Activated naive CD8-positive, alpha-beta T cell (primary cell): Measurements from ENCODE around the gene JAML.
A peak's percentile ranks its signal among the peaks of the same experiment; 100 is the strongest.

Experiments used
- H3K27ac Mint-ChIP-seq: one replicate; pipeline ENCODE4 v1.8.0; 2021; ENCODE audit warnings: mixed read lengths
- H3K27me3 Mint-ChIP-seq: one replicate; pipeline ENCODE4 v1.8.0; 2021; ENCODE audit warnings: mixed read lengths
- H3K36me3 Mint-ChIP-seq: one replicate; pipeline ENCODE4 v1.8.0; 2021; ENCODE audit warnings: mixed read lengths
- H3K4me1 Mint-ChIP-seq: one replicate; pipeline ENCODE4 v1.8.0; 2021; ENCODE audit warnings: low read depth, mixed read lengths
- H3K4me3 Mint-ChIP-seq: one replicate; pipeline ENCODE4 v1.8.0; 2021; ENCODE audit warnings: mild to moderate bottlenecking, mixed read lengths
- H3K9me3 Mint-ChIP-seq: one replicate; pipeline ENCODE4 v1.8.0; 2021; ENCODE audit warnings: low read depth, mixed read lengths

Gene JAML

DNA sequence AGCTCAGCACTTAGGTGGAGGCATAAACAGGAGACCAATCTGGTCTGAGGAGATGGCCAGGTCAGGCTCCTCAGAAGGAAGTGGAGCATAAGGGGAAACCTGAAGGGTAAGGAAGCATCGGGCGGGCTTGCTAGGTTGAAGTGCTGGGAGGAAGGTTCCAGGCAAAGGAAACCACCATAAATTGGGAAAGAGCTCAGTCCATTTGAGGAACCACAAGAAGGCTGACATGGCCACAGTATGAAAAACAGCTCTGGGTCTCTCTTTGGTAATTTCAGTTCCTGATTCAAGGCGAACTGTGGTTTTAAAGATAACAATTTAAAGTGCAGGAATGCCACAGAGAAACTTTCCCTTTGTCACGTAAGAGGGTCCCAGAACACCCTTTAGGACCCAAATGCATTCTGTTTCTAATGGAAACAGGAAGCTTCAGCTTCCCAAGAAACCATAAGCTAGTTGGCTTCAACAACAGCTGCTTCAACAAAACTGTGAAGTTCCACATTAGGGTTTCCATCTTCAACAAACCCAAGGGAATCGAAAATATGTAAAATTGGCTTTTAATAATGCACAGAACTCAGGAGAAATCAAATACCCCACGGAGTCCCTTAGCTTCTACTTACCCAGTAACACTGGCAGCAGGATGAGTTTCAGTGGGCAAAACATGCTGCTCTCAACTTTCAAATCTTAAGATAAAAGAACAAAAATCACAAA is 10.4 kb downstream of the JAML start:
- Mint-ChIP-seq H3K36me3 (peaks cover 53% of the 10 kb centered on the region), H3K9me3 (no peaks in the 10 kb centered on the region), H3K27me3 (no peaks in the 10 kb centered on the region), H3K27ac (no peak overlapping the region), H3K4me3 (peak overlapping the region; percentile 98), H3K4me1 (peaks cover 94% of the 10 kb centered on the region)

- Mint-ChIP-seq H3K36me3 (peaks cover 48% of the 10 kb centered on the region), H3K27ac (no peak overlapping the region), H3K9me3 (no peaks in the 10 kb centered on the region), H3K4me3 (peak overlapping the region; percentile 98), H3K4me1 (peaks cover 94% of the 10 kb centered on the region), H3K27me3 (no peaks in the 10 kb centered on the region)
Measured at GRCh38 chr11:118213781-118214180, 11.0 kb downstream of the JAML start.

- Mint-ChIP-seq H3K9me3 (no peaks in the 10 kb centered on the region), H3K27me3 (no peaks in the 10 kb centered on the region), H3K27ac (no peak overlapping the region), H3K36me3 (peaks cover 46% of the 10 kb centered on the region), H3K4me3 (peak overlapping the region; percentile 98), H3K4me1 (peaks cover 93% of the 10 kb centered on the region)
Measured at GRCh38 chr11:118213201-118213600, 11.6 kb downstream of the JAML start.

GRCh38 chr11:118212781-118213191 is 12.0 kb downstream of the JAML start:
- Mint-ChIP-seq H3K4me1 (peaks cover 93% of the 10 kb centered on the region), H3K36me3 (peaks cover 47% of the 10 kb centered on the region), H3K27me3 (no peaks in the 10 kb centered on the region), H3K9me3 (no peaks in the 10 kb centered on the region), H3K27ac (no peak overlapping the region), H3K4me3 (peak overlapping the region; percentile 98)

- Mint-ChIP-seq H3K4me3 (peak overlapping the region; percentile 98), H3K27ac (no peak overlapping the region), H3K36me3 (peaks cover 47% of the 10 kb centered on the region), H3K9me3 (no peaks in the 10 kb centered on the region), H3K27me3 (no peaks in the 10 kb centered on the region), H3K4me1 (peaks cover 92% of the 10 kb centered on the region)
Measured at GRCh38 chr11:118212131-118212725, 12.6 kb downstream of the JAML start.

DNA sequence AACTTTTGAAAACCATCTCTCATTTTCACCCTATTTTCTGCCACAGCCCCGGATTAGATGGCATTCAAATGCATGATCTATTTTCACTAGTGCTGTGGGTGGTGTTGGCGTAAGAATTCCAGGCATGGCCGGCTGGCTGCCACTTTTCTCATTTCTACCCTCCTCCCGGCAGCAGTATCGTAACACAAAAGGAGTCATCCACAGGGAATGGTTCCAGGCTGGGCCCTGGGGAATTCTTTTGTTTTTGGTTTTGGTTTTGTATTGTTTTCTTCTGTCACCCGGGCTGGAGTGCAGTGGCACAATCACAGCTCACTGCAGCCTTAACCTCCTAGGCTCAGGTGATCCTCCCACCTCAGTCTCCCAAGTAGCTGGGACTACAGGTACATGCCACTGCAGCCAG is 13.8 kb downstream of the JAML start:
- Mint-ChIP-seq H3K36me3 (peaks cover 55% of the 10 kb centered on the region), H3K4me3 (peak overlapping the region; percentile 8), H3K27me3 (no peaks in the 10 kb centered on the region), H3K9me3 (peaks cover 3% of the 10 kb centered on the region), H3K4me1 (peaks cover 80% of the 10 kb centered on the region), H3K27ac (no peak overlapping the region)

DNA sequence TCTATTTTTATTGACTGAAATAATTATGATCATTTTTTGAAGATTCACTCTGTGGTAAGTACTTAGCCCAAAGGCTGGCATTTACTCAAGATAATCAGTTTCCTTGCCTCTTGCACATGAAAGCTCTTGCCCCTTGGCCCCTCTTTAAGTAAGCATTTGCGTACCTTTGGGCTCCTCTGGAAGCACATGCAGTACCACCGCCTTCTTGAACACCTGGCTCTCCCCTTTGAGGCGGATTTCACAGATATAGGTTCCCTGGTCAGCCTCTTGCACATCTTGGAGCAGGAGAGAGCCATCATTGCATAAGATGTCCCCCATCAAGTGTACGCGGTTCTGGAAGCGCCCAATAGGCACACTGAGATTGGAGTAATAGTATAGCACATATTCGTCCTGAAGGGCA is 14.5 kb downstream of the JAML start:
- Mint-ChIP-seq H3K9me3 (peaks cover 3% of the 10 kb centered on the region), H3K36me3 (peaks cover 62% of the 10 kb centered on the region), H3K4me1 (peaks cover 73% of the 10 kb centered on the region), H3K27me3 (no peaks in the 10 kb centered on the region), H3K27ac (no peak overlapping the region), H3K4me3 (peak overlapping the region; percentile 49)

DNA sequence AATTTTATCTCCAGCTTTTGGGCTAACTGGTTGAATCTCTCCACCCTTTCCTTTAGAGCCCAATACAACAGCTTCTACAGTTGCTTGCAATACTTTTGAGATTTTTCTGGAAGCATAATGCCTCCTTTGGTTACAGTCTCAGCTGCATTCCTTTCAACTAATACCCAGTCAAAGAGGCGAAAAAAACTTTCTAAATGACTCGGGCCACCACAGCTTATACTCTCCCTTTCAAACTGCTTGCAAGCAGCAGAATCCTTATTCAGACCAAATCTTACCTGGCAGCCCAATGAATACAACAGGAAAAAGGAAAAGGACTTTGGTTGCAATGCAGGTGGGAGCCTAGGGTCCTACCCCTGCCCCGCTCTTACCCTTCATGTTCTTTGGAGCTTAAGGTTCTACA is 15.8 kb downstream of the JAML start:
- Mint-ChIP-seq H3K4me3 (peak overlapping the region; percentile 70), H3K36me3 (peaks cover 56% of the 10 kb centered on the region), H3K9me3 (peaks cover 3% of the 10 kb centered on the region), H3K27me3 (no peaks in the 10 kb centered on the region), H3K4me1 (peaks cover 60% of the 10 kb centered on the region), H3K27ac (no peak overlapping the region)

DNA sequence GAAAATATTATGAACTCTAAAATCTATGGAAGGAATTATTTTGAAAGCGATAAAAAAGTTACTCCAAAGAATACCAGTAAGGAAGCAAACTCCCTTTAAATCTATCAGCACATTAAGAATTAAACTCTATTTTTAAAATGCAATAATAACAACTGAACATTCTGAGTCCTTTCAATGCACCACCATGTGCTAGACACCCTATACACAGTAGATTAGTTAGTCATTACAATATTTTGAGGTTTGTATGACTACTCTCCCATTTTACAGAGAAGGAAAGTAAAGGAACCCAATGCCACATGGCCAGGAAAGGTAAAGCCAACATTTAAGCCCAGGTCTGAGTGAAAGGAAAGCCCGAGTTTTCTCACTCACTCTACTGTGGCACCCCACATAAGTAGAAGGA is 17.7 kb downstream of the JAML start:
- Mint-ChIP-seq H3K36me3 (peaks cover 36% of the 10 kb centered on the region), H3K4me1 (peaks cover 40% of the 10 kb centered on the region), H3K4me3 (peak overlapping the region; percentile 82), H3K27me3 (no peaks in the 10 kb centered on the region), H3K27ac (no peak overlapping the region), H3K9me3 (peaks cover 3% of the 10 kb centered on the region)

DNA sequence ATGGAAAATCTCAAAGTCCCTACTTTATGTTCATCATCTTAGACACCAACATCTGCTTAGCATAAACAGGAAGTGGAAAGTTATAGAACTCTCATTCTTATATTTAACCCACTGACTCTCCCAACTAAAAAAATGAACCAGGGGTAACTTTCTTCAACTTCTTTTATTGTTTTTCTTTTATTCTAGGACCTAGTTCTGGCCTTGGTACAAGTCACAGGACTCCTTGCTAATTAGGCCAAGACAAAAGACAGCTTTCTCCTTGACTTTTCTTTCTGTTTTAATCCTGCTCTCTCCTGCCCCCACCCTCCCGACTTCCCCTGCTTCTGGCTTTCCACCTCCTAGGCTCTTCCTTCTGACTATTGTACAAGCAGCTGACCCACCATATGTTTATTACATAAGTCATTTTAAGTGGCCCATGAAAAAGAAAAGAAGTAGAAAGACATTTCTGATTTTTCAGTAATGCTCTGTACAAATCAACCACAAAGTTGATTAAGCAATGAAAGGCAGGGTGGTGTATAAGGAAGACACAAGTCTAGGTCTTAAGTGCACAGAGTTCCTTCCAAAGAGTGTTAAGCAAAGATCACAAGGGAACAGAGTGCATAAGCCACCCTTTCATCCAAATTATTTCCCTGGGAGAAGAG is 18.3 kb downstream of the JAML start:
- peaks cover 35% of the 10 kb centered on the region for H3K4me1 Mint-ChIP-seq
- peaks cover 31% of the 10 kb centered on the region for H3K36me3 Mint-ChIP-seq
- H3K27ac Mint-ChIP-seq, result no peak overlapping the region
- H3K27me3 Mint-ChIP-seq, result no peaks in the 10 kb centered on the region
- peaks cover 3% of the 10 kb centered on the region for H3K9me3 Mint-ChIP-seq
- H3K4me3 Mint-ChIP-seq, result peak overlapping the region; percentile 82

DNA sequence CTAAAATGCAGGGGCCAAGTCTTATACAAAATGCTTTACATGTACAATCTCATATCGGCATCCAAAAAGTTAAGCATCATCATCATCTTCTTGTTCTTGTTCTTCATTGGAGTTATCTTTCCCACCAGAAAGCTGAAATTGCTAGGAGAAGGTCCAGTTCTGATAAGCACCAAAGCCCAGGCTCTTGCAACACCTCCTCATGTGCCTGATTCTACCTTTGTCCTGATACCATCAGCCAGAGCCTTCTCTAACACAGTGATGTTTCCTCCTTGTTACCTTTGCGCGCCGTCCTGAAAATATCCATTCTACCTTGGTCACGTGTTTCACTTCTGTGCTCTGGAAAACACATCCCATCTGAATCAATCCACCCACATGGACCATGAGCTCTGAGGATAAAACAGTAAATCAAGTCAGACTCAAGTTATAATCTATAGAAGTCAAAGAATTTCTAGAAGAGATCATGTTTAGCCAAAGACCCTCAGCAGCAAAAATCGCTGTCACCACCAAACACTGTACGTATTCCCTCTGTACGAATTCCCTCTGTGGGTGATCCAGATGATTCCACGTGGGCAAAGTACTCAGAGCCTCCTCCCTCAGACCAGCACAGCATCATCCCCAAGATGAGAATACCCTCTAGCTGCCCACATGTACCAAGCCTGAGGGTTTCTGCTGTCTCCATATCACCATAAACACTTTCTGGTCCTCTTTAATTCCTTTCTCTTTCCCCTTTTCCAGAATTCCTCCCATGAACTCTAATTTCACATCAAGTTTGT is 19.0 kb downstream of the JAML start:
- Mint-ChIP-seq H3K27ac (no peak overlapping the region), H3K36me3 (peaks cover 28% of the 10 kb centered on the region), H3K4me1 (peaks cover 29% of the 10 kb centered on the region), H3K9me3 (peaks cover 3% of the 10 kb centered on the region), H3K27me3 (no peaks in the 10 kb centered on the region), H3K4me3 (peak overlapping the region; percentile 82)

DNA sequence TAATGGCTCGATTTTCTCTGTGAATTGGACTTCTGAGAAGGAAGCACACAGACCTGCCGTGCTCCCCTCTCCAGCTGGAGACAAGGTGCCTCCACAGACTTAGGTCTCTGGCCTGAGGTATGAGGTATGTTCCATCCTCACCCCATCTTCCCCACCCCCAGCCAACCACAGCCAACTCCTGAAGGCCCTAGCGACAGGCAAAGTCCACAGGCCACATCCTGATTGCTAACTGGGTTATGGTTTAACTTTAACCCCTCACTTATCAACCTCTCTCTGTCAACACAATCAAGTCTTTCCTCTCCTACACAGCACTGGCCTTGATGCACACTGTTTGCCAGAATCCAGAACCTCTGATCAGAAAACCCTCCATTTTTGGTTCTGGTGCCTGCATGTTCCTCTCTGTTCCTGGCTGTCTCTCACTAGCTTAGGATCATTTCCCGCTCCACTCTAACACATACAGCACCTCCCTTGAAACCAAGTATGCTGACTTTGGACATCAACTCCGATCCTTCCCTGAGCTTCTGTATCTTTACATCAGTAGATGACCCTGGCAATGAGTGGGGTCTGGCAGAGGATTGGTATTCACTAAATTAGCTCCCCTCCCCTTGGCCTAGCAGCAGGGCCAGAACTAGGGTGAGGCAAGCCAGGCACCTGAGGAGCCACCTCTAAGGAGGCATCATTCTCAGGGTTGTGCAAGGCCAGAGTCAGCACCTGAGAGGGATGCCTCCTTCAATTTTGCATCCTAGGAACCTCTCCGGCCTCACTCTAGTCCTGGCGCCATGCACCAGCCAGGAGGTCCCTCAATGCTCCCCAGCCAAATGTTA is 22.0 kb downstream of the JAML start:
- Mint-ChIP-seq H3K9me3 (peaks cover 3% of the 10 kb centered on the region), H3K36me3 (peaks cover 29% of the 10 kb centered on the region), H3K27me3 (no peaks in the 10 kb centered on the region), H3K4me3 (no peak overlapping the region), H3K27ac (no peak overlapping the region), H3K4me1 (peaks cover 20% of the 10 kb centered on the region)

- Mint-ChIP-seq H3K36me3 (peaks cover 26% of the 10 kb centered on the region), H3K27me3 (no peaks in the 10 kb centered on the region), H3K27ac (no peak overlapping the region), H3K4me3 (no peak overlapping the region), H3K4me1 (peaks cover 18% of the 10 kb centered on the region), H3K9me3 (peaks cover 3% of the 10 kb centered on the region)
Measured at GRCh38 chr11:118201966-118202365, 22.8 kb downstream of the JAML start.

GRCh38 chr11:118200901-118201680 is 23.7 kb downstream of the JAML start:
- H3K9me3 Mint-ChIP-seq, result peaks cover under 1% of the 10 kb centered on the region
- H3K27ac Mint-ChIP-seq, result no peak overlapping the region
- H3K4me1 Mint-ChIP-seq, result peaks cover 18% of the 10 kb centered on the region
- H3K36me3 Mint-ChIP-seq, result peaks cover 19% of the 10 kb centered on the region
- H3K4me3 Mint-ChIP-seq, result no peak overlapping the region
- no peaks in the 10 kb centered on the region for H3K27me3 Mint-ChIP-seq
